Mucosa of rectum (tissue), 2 donors: Measurements from ENCODE around the gene NCK2.

ENCODE experiments used
- H3K27ac ChIP-seq, 2 donors: one replicate each; pipeline ENCODE4 v1.7.0; 2013; ENCODE audit warnings: inconsistent platforms in 2 of 2, low read depth in 2 of 2, low read length in 2 of 2
- H3K27me3 ChIP-seq, 2 donors: one replicate each; pipeline ENCODE4 v1.7.0; 2013; ENCODE audit warnings: low read length in 2 of 2; ENCODE audit not compliant: control insufficient read depth in 2 of 2, insufficient read depth in 2 of 2
- H3K36me3 ChIP-seq, 2 donors: one replicate each; pipeline ENCODE4 v1.7.0; 2013; ENCODE audit warnings: low read length in 2 of 2; ENCODE audit not compliant: control insufficient read depth in 2 of 2, insufficient read depth in 2 of 2
- H3K4me1 ChIP-seq, 2 donors: one replicate each; pipeline ENCODE4 v1.7.0; 2013; ENCODE audit warnings: low read length in 2 of 2, mild to moderate bottlenecking in 1 of 2; ENCODE audit not compliant: control insufficient read depth in 2 of 2, insufficient read depth in 2 of 2
- H3K4me3 ChIP-seq, 2 donors: one replicate each; pipeline ENCODE4 v1.7.0; 2013; ENCODE audit warnings: low read length in 2 of 2
- H3K9ac ChIP-seq, 2 donors: one replicate each; pipeline ENCODE4 v1.7.0; 2013; ENCODE audit warnings: low read length in 2 of 2, low read depth in 1 of 2, mild to moderate bottlenecking in 1 of 2
- H3K9me3 ChIP-seq, 2 donors: one replicate each; pipeline ENCODE4 v1.7.0; 2013; ENCODE audit warnings: low read length in 2 of 2; ENCODE audit not compliant: control insufficient read depth in 2 of 2
- donor health status: healthy.
- donor health status: Normal muscosa, but diverticular disease.

NCK2 gene

GRCh38 chr2:105839793-105840192, 95.1 kb downstream of the NCK2 start:
- Histone ChIP-seq H3K36me3 (no peaks in the 10 kb centered on the region), H3K9me3 (peaks cover 0 to 2% of the 10 kb centered on the region in 2 donors), H3K9ac (no peak overlapping the region), H3K4me3 (no peak overlapping the region), H3K4me1 (no peaks in the 10 kb centered on the region), H3K27ac (no peak overlapping the region), H3K27me3 (no peaks in the 10 kb centered on the region)

- H3K27ac ChIP-seq: no peak overlapping the region
- H3K4me1 ChIP-seq: no peaks in the 10 kb centered on the region
- no peak overlapping the region for H3K4me3 ChIP-seq
- H3K36me3 ChIP-seq: no peaks in the 10 kb centered on the region
- no peak overlapping the region for H3K9ac ChIP-seq
- no peaks in the 10 kb centered on the region for H3K9me3 ChIP-seq
- H3K27me3 ChIP-seq: no peaks in the 10 kb centered on the region
These were observed 96.2 kb downstream of the NCK2 start for GRCh38 chr2:105840933-105841332.

GRCh38 chr2:105841551-105841950, 96.8 kb downstream of the NCK2 start:
- H3K36me3 ChIP-seq: no peaks in the 10 kb centered on the region

GRCh38 chr2:105842555-105842954, 97.8 kb downstream of the NCK2 start:
- Histone ChIP-seq H3K4me3 (no peak overlapping the region), H3K9ac (no peak overlapping the region), H3K9me3 (no peaks in the 10 kb centered on the region), H3K36me3 (no peaks in the 10 kb centered on the region), H3K4me1 (no peaks in the 10 kb centered on the region), H3K27me3 (no peaks in the 10 kb centered on the region), H3K27ac (no peak overlapping the region)

More at GRCh38 chr2:105841551-105841950, 96.8 kb downstream of the NCK2 start:
- Histone ChIP-seq H3K9me3 (no peaks in the 10 kb centered on the region), H3K4me3 (no peak overlapping the region), H3K27ac (no peak overlapping the region), H3K4me1 (no peaks in the 10 kb centered on the region), H3K27me3 (no peaks in the 10 kb centered on the region), H3K9ac (no peak overlapping the region)

GRCh38 chr2:105843476-105844374, 99.0 kb downstream of the NCK2 start:
- no peak overlapping the region for H3K9ac ChIP-seq
- no peaks in the 10 kb centered on the region for H3K27me3 ChIP-seq
- H3K9me3 ChIP-seq: no peaks in the 10 kb centered on the region
- H3K27ac ChIP-seq: no peak overlapping the region
- no peaks in the 10 kb centered on the region for H3K36me3 ChIP-seq
- H3K4me1 ChIP-seq: no peaks in the 10 kb centered on the region
- no peak overlapping the region for H3K4me3 ChIP-seq

GRCh38 chr2:105845976-105846375, 101.3 kb downstream of the NCK2 start:
- Histone ChIP-seq H3K36me3 (no peaks in the 10 kb centered on the region), H3K27ac (no peak overlapping the region), H3K4me1 (no peaks in the 10 kb centered on the region), H3K9me3 (no peaks in the 10 kb centered on the region), H3K4me3 (no peak overlapping the region), H3K9ac (no peak overlapping the region), H3K27me3 (no peaks in the 10 kb centered on the region)

GRCh38 chr2:105847056-105847455, 102.3 kb downstream of the NCK2 start:
- Histone ChIP-seq H3K4me1 (no peaks in the 10 kb centered on the region), H3K9ac (no peak overlapping the region), H3K27ac (no peak overlapping the region), H3K27me3 (no peaks in the 10 kb centered on the region), H3K36me3 (no peaks in the 10 kb centered on the region), H3K4me3 (no peak overlapping the region), H3K9me3 (no peaks in the 10 kb centered on the region)

GRCh38 chr2:105848367-105848766, 103.7 kb downstream of the NCK2 start:
- H3K27ac ChIP-seq: no peak overlapping the region
- no peak overlapping the region for H3K9ac ChIP-seq
- H3K9me3 ChIP-seq: no peaks in the 10 kb centered on the region
- no peaks in the 10 kb centered on the region for H3K36me3 ChIP-seq
- H3K4me3 ChIP-seq: no peak overlapping the region
- H3K4me1 ChIP-seq: no peaks in the 10 kb centered on the region
- H3K27me3 ChIP-seq: no peaks in the 10 kb centered on the region

- H3K4me3 ChIP-seq: no peak overlapping the region
- H3K9ac ChIP-seq: no peak overlapping the region
- H3K27me3 ChIP-seq: no peaks in the 10 kb centered on the region
- no peak overlapping the region for H3K27ac ChIP-seq
- no peaks in the 10 kb centered on the region for H3K9me3 ChIP-seq
- H3K4me1 ChIP-seq: peaks cover 0 to 3% of the 10 kb centered on the region in 2 donors
- H3K36me3 ChIP-seq: no peaks in the 10 kb centered on the region
These were observed 104.9 kb downstream of the NCK2 start for GRCh38 chr2:105849431-105850179.

- Histone ChIP-seq H3K9ac (no peak overlapping the region), H3K36me3 (peaks cover 5 to 11% of the 10 kb centered on the region in 2 donors), H3K27me3 (no peaks in the 10 kb centered on the region), H3K4me3 (no peak overlapping the region), H3K9me3 (no peaks in the 10 kb centered on the region), H3K27ac (no peak overlapping the region), H3K4me1 (peaks cover 0 to 3% of the 10 kb centered on the region in 2 donors)
These were observed 107.4 kb downstream of the NCK2 start for GRCh38 chr2:105852066-105852465.
